ENCODE data around the gene PMP22. TPM values are rescaled to one million over a fixed set of nuclear protein-coding genes. Genes with fewer than 3 reads are reported as not detected.
A peak's percentile ranks its signal among the peaks of the same experiment; 100 is the strongest.

The PMP22 gene
- total RNA-seq, 2 donors from 2014 or later: 3.1 to 5.5 TPM

GRCh38 chr17:15269087-15269779 is 4.1 kb upstream of the PMP22 start:
- no peak for DNase-seq
- H3K9ac ChIP-seq (ENCODE audit: extremely low read depth, low read length, poor library complexity, severe bottlenecking): no peak overlapping the region
- H3K4me3 ChIP-seq (ENCODE audit: low read length): no peak overlapping the region
- H3K4me1 ChIP-seq (ENCODE audit: control insufficient read depth, insufficient read depth, low read length): no peaks in the 10 kb centered on the region
- H3K27me3 Mint-ChIP-seq (ENCODE audit: insufficient read depth): peaks cover 74% of the 10 kb centered on the region
- peaks cover 8% of the 10 kb centered on the region for H3K9me3 Mint-ChIP-seq
- H3K36me3 Mint-ChIP-seq (ENCODE audit: low read depth): no peaks in the 10 kb centered on the region
- H3K27ac ChIP-seq (ENCODE audit: low read depth, low read length): no peak overlapping the region
- H3K27ac Mint-ChIP-seq: no peak overlapping the region
- peaks cover 19% of the 10 kb centered on the region for H3K4me1 Mint-ChIP-seq
- WGBS, 2 experiments (ENCODE audit: insufficient coverage in 1 of 2, insufficient read length in 1 of 2): 85 to 98% methylated on average over 7 of the region's 7 CpGs
- H3K4me3 Mint-ChIP-seq: no peak overlapping the region
- no peak for TF ChIP-seq CTCF (conservative IDR thresholded peaks at IDR 0.05)
- no peaks in the 10 kb centered on the region for H3K36me3 ChIP-seq (ENCODE audit: control insufficient read depth, insufficient read depth, low read length)
- peaks cover 6% of the 10 kb centered on the region for H3K9me3 ChIP-seq (ENCODE audit: control insufficient read depth, low read length)
- H3K27me3 ChIP-seq (ENCODE audit: control insufficient read depth, insufficient read depth, low read length, poor library complexity, severe bottlenecking): peaks cover 59% of the 10 kb centered on the region

GRCh38 chr17:15268461-15268860 is 3.3 kb upstream of the PMP22 start:
- Mint-ChIP-seq H3K4me1 (peaks cover 19% of the 10 kb centered on the region), H3K27me3 (ENCODE audit: insufficient read depth) (peaks cover 79% of the 10 kb centered on the region), H3K4me3 (no peak overlapping the region), H3K9me3 (peaks cover under 1% of the 10 kb centered on the region), H3K36me3 (ENCODE audit: low read depth) (no peaks in the 10 kb centered on the region), H3K27ac (no peak overlapping the region)
- H3K36me3 ChIP-seq (ENCODE audit: control insufficient read depth, insufficient read depth, low read length): no peaks in the 10 kb centered on the region
- H3K4me3 ChIP-seq (ENCODE audit: low read length): no peak overlapping the region
- peaks cover 66% of the 10 kb centered on the region for H3K27me3 ChIP-seq (ENCODE audit: control insufficient read depth, insufficient read depth, low read length, poor library complexity, severe bottlenecking)
- H3K9me3 ChIP-seq (ENCODE audit: control insufficient read depth, low read length): peaks cover under 1% of the 10 kb centered on the region
- H3K4me1 ChIP-seq (ENCODE audit: control insufficient read depth, insufficient read depth, low read length): no peaks in the 10 kb centered on the region
- H3K27ac ChIP-seq (ENCODE audit: low read depth, low read length): no peak overlapping the region
- H3K9ac ChIP-seq (ENCODE audit: extremely low read depth, low read length, poor library complexity, severe bottlenecking): no peak overlapping the region
- no peak for TF ChIP-seq CTCF (conservative IDR thresholded peaks at IDR 0.05)
- 40 to 74% methylated on average over 1 of the region's 1 CpG for WGBS, 2 experiments (ENCODE audit: insufficient coverage in 1 of 2, insufficient read length in 1 of 2)
- DNase-seq: peak; percentile 24

GRCh38 chr17:15267996-15268395 is 2.9 kb upstream of the PMP22 start:
- Mint-ChIP-seq H3K36me3 (ENCODE audit: low read depth) (no peaks in the 10 kb centered on the region), H3K27me3 (ENCODE audit: insufficient read depth) (peaks cover 82% of the 10 kb centered on the region), H3K9me3 (no peaks in the 10 kb centered on the region), H3K4me3 (no peak overlapping the region), H3K27ac (no peak overlapping the region), H3K4me1 (peaks cover 23% of the 10 kb centered on the region)
- Histone ChIP-seq H3K27ac (ENCODE audit: low read depth, low read length) (no peak overlapping the region), H3K36me3 (ENCODE audit: control insufficient read depth, insufficient read depth, low read length) (no peaks in the 10 kb centered on the region), H3K9me3 (ENCODE audit: control insufficient read depth, low read length) (no peaks in the 10 kb centered on the region), H3K9ac (ENCODE audit: extremely low read depth, low read length, poor library complexity, severe bottlenecking) (no peak overlapping the region), H3K4me1 (ENCODE audit: control insufficient read depth, insufficient read depth, low read length) (no peaks in the 10 kb centered on the region), H3K27me3 (ENCODE audit: control insufficient read depth, insufficient read depth, low read length, poor library complexity, severe bottlenecking) (peaks cover 71% of the 10 kb centered on the region), H3K4me3 (ENCODE audit: low read length) (no peak overlapping the region)
- TF ChIP-seq CTCF (conservative IDR thresholded peaks at IDR 0.05): peak; percentile 12
- WGBS, 2 experiments (ENCODE audit: insufficient coverage in 1 of 2, insufficient read length in 1 of 2): 86% methylated on average over 2 of the region's 3 CpGs; no CpG with 5 or more reads in 1 of the 2 experiments
- no peak for DNase-seq

All from endodermal cell (in vitro differentiated cells).